NCI-H187 (cell line): ENCODE results near the gene FAM110A.
"Not testable (repeated sequence)": the region's sequence is repeated elsewhere in the genome, so short reads cannot be mapped to it uniquely, and the experiment has no call there.

Source experiments
- DNase-seq, 2 experiments: peaks; one replicate each; lab custom pipeline; 2025; lab: John Stamatoyannopoulos, UW

The FAM110A gene

GRCh38 chr20:873875-874607 lies 40.5 kb downstream of the FAM110A start:
- no peak for DNase-seq

GRCh38 chr20:875115-875514 lies 41.6 kb downstream of the FAM110A start:
- DNase-seq = no peak

DNA sequence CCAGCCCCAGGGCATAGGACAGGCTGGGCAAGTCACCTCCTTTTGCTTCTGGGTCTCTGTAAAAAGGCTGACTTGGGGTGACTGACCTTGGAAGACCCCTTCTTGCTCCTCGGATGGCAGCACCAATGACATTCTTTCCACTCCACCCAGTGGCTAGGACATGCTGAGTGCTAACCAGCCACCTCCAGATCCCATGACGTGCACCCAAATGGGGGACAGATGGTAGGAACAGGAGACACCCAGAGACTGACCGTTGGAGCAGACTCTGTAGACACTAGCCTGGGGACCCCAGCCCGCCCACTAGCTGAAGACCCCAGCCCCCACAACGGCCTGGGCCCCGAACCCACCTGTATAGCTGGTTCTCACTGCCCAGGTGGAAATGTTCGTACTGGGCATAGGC lies 44.3 kb downstream of the FAM110A start:
- no peak for DNase-seq

DNA sequence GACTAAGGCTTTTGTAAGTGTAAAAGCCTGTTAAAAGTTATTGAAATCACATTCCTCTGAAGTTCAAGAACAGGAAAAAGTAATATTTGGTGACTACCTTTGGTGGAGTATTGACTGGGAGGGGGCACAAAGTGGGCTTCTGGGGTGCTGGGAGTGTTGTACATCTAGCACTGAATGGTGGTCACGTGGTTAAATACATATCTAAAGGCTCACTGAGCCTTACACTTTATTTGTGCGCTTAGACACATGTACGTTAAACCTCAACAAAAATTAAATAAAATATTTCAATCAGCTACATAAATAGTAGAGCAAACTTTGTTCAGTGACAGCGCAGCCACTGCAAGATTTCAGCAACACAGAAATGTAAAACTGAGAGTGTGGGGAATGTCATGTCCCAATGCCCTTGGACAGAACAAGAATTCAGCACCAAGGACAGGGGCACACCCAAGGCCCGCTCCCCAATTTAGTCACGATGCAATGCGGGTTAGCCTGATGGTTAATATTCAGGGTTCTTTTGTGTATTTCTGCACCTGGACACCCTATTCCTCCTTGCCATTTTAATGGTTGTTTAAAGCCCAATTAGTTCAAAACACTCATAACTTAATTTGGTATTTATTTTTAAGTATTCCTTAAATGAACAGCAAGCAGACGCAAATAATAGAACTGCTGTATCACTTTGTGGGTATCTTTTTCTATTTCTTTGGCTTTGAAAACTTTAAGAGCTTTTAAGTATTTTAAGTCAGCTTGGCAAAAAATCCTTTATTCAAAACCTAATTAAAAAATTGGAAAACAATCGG lies 45.2 kb downstream of the FAM110A start:
- no peak for DNase-seq

- no peak for DNase-seq
Observed at GRCh38 chr20:879626-880025, 46.1 kb downstream of the FAM110A start.

- no peak for DNase-seq
Observed at GRCh38 chr20:881051-881782, 47.7 kb downstream of the FAM110A start.

DNA sequence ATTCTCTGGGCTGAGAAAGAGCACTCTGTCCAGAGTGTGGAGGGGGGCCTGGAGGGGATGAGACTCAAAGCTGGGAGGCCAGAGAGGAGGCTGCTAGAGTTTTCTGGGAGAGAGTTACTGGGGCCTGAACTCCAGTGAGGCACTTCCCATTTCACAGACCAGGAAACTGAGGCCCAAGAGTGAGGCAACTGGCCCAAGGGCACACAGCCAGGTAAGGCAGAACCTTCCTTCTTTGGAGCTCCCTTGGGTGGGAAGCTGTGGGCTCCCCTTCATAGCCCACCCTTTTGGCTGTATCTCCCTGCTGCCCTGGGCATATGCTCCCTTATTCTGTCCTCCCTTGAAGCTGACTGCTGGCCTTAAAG lies 48.2 kb downstream of the FAM110A start:
- no peak for DNase-seq

DNA sequence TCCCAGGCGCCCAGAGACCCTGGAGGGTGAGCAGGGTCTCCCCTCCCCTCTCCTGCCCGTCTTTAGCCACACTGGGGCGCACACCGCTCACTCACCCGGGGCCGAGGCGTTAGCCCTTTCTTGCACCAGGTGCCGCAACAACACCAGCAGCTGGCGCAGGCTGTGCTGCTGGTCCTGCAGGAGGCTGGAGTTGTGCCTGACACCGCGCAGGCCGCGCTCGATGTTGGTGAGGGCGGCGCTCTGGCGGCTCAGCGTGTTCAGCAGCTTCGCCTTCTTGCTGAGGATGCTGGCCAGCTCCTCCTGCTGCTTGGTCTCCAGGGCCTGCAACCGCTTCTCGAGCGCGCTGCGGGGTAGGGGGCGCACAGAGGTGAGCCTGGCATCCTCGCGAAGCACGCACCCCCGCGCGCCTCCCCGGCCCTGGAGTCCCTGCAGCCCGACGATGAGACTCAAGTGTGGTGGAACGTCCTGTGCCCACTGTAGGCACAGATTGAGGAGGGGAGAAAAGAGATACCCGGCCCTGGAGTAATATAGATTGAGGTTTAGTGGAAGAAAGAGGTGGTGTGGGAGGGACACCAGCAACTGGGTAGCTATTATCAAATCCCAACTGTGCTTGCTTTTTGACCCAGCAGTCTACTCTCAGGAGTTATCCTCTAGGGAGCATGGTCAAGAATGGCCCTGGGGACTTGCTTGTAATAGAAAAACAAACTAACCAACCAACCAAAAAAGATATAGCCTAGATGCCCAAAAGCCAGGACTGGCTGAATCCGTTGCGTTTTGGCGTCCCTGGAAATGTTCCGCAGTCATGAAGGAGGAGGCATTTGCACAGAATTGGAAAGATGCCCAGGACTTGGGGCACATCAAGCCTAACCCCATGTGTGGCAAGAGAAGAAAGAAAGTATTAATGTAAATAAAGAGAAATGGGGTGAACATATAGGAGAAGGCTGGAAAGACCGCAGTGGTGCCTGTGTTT lies 51.8 kb downstream of the FAM110A start:
- no peak for DNase-seq

- no peak for DNase-seq
Observed at GRCh38 chr20:887137-887536, 53.6 kb downstream of the FAM110A start.

DNA sequence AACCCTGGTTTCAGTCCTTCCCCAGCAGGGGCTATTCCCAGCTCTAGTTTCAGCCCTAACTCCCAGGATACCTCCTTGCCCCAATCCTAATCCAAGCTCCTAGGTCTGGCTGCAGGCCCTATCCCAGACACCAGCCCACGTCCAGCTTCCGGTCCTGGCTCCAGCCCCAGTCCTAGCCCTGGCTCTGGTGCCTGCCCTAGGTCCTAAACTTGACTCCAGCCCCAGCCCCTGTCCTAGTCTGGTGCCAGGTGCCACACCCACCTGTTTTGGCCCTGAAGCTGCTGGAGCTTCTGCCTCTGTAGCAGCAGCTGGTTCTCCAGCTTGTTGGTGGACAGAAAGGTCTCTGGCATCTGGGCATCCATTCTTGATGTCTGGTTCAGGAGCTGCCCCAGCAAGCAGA lies 54.5 kb downstream of the FAM110A start:
- no peak for DNase-seq

- DNase-seq = no peak
Observed at GRCh38 chr20:889106-889505, 55.6 kb downstream of the FAM110A start.

DNA sequence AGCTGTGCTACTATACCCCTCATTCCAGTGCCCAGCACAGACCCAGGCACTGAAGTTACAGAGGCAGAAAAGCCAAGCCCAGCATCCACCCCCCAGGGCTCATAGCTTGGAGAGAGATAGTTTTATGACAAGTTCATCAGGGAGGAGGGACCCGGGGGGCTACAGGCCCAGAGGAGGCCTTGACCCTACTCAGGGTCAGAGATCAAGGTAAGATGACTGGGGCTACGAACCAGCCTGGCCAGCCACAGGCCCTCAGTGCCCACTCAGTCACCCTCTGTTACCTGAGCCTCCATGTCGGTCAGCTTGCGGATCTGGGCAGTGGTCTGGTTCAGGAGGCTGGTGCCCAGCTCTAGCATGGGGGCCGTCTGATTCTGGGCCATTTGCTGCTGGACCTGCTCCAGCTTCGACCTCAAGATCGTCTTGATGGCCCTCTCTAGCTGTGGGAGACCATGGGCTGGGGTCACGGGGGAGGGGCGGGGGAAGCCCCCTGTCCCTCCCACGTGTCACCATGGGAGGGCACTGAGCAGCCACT lies 56.5 kb downstream of the FAM110A start:
- DNase-seq = no peak

GRCh38 chr20:890666-891057 lies 57.1 kb downstream of the FAM110A start:
- no peak for DNase-seq

DNA sequence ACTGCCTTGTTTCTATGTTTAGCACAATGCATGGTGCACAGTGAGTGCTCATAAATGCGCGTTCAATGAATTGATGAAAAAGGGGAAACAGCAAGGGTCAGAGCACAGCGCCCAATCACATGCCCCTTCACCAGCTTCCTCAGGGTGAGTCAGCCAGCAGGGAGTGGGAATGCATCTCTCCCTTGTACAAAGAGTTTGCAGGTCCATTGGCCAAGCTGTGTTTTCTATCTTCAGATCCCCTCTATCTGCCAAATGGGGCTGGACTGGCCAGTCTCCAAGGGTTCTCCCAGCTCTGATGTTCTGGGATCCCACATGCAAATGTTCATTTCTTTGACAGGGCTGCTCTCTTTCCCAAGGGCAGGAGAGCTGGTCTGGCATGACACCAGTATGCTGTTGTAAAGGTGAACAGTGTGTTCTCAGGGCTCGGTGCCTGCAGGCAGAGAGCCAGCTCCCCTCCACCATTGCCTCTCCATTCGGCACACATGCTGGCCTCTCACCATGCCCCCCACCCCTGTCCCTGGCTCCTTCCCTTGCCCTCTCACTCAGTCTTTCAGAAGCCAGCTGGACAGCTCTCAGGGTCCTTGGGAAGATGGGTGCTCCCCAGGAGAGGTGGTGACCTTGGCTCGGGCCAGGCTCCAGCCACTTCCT lies 57.7 kb downstream of the FAM110A start:
- no peak for DNase-seq

DNA sequence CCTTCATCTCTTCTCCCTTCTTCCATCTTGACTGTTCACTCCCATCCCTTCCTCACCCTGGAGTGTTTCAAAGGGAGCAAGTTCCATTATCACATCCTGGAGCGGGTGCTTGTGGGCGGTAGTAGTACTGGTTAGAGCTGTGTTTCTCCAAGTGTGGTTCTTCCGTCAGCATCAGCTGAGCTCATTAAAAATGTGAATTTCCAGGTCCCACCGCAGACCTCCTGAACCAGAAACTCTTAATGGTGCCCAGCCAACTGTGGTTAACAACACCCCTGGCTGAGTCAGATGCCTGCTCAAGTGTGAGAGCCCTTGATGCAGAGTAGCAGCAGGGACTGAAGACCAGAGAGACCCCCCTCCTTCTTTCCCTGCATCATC lies 58.2 kb downstream of the FAM110A start:
- no peak for DNase-seq

GRCh38 chr20:892371-892770 lies 58.9 kb downstream of the FAM110A start:
- not testable (repeated sequence) for DNase-seq
